ENCODE measurements around the gene NKTR.

The NKTR gene

DNA sequence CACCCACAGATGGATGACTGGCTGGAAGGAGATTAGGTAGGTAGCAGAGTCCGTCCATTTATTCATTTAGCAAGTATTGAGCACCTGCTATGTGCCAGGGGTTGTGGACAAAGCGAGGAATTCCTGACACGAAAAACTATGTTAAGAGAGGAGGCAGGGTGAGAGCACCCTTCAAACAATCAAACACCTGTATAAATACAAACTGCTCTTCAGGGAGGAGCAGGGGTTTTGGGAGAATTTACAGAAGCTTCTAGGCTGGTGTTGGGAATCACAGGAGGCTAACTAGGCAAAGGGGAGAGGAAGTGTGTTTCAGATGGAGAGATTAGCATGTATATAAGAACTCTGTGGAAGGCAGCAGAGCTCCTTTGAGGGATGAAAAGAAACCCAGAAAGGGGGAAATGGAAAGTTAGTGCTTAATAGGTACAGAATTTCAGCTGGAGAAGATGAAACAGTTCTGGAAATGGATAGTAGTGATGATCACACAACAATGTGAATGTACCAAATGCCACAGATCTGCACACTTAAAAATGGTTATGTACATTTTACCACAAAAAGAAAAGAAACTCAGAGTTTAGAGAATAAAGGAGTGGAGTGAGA is 17.9 kb upstream of the NKTR start:
- no peak for DNase-seq (ENCODE audit: low read depth in 2 of 2)
- TF ChIP-seq, protein P1, sequence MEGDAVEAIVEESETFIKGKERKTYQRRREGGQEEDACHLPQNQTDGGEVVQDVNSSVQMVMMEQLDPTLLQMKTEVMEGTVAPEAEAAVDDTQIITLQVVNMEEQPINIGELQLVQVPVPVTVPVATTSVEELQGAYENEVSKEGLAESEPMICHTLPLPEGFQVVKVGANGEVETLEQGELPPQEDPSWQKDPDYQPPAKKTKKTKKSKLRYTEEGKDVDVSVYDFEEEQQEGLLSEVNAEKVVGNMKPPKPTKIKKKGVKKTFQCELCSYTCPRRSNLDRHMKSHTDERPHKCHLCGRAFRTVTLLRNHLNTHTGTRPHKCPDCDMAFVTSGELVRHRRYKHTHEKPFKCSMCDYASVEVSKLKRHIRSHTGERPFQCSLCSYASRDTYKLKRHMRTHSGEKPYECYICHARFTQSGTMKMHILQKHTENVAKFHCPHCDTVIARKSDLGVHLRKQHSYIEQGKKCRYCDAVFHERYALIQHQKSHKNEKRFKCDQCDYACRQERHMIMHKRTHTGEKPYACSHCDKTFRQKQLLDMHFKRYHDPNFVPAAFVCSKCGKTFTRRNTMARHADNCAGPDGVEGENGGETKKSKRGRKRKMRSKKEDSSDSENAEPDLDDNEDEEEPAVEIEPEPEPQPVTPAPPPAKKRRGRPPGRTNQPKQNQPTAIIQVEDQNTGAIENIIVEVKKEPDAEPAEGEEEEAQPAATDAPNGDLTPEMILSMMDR (IDR thresholded peaks at IDR 0.05; ENCODE audit: low read depth, low read length), result no peak
- H3K4me3 ChIP-seq (replicated peaks in 1 of 2; ENCODE audit: low read depth in 2 of 2, low read length in 2 of 2), result peak overlapping the region; percentile 78

DNA sequence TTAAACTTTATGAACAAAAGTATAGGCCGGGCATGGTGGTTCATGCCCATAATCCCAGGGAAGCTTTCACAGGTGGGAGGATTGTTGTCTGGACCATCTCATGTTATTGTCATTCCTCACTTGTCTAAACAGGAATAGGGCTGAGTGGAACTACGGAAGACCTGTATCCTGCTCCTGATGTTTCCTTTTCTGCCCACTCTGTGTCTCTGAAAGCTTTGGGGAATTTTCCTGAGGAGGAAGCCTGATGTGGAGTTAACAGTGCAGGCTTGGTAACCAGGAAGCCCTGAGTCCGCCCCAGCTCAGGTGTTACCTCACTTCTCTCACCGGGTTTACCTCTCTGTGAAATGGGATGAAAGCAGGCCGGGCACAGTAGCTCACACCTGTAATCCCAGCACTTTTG is 11.9 kb upstream of the NKTR start:
- TF ChIP-seq, protein P1 (IDR thresholded peaks at IDR 0.05; ENCODE audit: low read depth, low read length), result no peak
- DNase-seq (ENCODE audit: low read depth in 2 of 2), result no peak
- no peak overlapping the region for H3K4me3 ChIP-seq (replicated peaks in 1 of 2; ENCODE audit: low read depth in 2 of 2, low read length in 2 of 2)

DNA sequence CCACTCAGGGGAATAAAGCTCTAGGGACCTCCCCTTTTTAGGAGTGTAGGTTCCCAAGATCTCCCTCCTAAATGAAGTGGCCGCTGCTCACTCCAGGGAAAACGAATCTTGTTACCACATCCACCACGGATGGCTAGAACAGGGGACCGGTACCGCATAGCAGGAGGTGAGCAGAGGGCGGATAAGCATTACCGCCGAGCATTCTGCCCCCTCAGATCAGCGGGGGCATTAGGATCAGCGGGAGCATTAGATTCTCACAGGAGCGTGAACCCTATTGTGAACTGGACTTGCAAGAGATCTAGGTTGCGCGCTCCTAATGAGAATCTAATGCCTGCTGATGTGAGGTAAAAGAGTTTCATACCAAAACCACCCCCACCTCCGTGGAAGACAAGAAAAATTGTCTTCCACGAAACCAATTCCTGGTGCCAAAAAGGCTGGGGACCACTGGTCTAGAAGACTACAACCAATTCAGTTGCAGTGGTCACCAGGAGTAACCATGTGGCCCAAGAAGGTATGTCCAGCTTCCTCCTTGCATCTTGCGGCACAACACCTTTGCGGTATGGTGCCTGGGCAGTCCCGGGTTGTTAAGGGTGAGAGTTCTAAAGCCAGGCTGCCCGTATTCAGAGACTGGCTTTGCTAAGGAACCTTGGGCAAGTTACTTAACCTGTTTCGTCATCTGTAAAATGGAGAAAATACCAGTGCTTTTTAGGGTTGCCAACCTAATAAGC is 10.9 kb upstream of the NKTR start:
- no peak for DNase-seq (ENCODE audit: low read depth in 2 of 2)
- H3K4me3 ChIP-seq (replicated peaks in 1 of 2; ENCODE audit: low read depth in 2 of 2, low read length in 2 of 2), result no peak overlapping the region
- TF ChIP-seq, protein P1 (IDR thresholded peaks at IDR 0.05; ENCODE audit: low read depth, low read length), result no peak

DNA sequence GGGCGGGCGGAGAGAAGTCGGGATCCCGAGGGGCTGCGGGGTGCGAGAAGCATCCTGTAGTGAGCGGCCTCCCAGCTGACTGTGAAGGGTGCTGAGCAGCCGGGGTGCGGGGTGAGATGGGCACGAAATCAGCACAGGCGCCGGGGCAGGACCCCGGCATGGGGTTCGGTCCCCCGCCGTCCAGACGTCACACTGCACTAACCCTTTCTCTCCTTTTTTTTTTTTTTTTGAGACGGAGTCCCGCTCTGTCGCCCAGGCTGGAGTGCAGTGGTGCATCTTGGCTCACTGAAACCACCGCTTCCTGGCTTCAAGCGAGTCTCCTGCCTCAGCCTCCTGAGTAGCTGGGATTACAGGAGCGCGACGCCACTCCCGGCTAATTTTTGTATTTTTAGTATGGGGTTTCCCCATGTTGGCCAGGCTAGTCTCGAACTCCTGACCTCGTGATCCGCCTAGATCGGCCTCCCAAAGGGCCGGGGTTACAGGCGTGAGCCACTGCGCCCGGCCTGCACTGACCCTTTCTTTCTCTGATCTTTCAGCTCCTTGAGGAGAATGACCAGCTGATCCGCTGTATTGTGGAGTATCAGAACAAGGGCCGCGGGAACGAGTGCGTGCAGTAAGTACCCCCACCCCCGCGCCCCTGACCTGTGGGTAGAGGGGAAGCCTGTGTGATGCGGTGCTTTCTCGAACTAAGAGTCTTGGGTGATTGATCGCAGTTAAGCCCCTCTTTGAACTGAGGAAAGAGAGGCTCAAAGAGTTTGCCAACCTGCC is 9.3 kb upstream of the NKTR start:
- peak overlapping the region; percentile 75 to 77 for H3K4me3 ChIP-seq (replicated peaks in 1 of 2; ENCODE audit: low read depth in 2 of 2, low read length in 2 of 2)
- DNase-seq (ENCODE audit: low read depth in 2 of 2), result peak in 1 of 2 donors; percentile 37
- TF ChIP-seq, protein P1 (IDR thresholded peaks at IDR 0.05; ENCODE audit: low read depth, low read length), result no peak

DNA sequence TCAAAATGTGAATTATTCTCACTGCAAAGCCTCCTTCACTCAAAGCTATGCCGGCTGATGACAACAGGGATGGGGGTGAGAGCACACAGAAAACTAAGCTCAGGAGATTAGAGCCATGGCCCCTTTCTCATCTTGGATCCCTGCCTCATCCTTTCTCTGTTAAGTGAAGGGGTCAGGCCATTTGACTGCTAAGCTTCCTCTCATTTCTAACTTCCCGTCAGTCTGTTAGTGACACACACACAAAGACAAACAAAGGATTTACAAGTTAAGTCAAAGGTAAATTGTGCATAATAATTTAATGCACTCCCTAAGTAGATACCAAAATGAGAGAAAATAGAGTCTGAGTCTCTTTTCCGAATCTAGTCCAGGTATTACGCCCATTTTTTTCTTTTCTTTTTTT is 8.7 kb upstream of the NKTR start:
- peak overlapping the region; percentile 75 to 77 for H3K4me3 ChIP-seq (replicated peaks in 1 of 2; ENCODE audit: low read depth in 2 of 2, low read length in 2 of 2)
- TF ChIP-seq, protein P1 (IDR thresholded peaks at IDR 0.05; ENCODE audit: low read depth, low read length), result no peak
- DNase-seq (ENCODE audit: low read depth in 2 of 2), result no peak

DNA sequence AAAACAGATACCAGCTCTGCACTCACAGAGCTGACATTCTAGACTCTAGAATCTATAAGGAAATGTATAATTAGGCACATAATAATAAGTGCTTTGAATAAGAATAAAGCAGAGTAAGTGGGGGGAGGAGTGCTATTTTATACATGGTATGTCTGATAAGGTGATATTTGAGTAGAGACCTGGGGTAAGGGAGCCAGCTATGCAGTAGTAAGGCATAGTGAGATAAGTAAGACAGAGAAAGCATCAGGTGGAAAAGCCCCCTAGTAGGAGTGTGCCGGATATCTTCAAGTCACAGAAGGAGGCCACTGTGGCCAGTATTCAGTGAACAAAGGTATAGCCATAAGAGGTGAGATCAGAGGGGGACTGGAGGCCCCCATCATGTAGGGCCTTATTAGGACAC is 6.9 kb upstream of the NKTR start:
- DNase-seq (ENCODE audit: low read depth in 2 of 2), result no peak
- TF ChIP-seq, protein P1 (IDR thresholded peaks at IDR 0.05; ENCODE audit: low read depth, low read length), result no peak
- H3K4me3 ChIP-seq (replicated peaks in 1 of 2; ENCODE audit: low read depth in 2 of 2, low read length in 2 of 2), result no peak overlapping the region

Measured in cardiac fibroblast (primary cell).